HepG2 (cell line): ENCODE data around the gene ZSCAN31. TPM values are rescaled to one million over a fixed set of nuclear protein-coding genes. Genes with fewer than 3 reads are reported as not detected.

ENCODE experiments used
- HOXA3 ChIP-seq: sonication (generic); formaldehyde crosslinking; IDR thresholded peaks from 2 replicates; pipeline ENCODE4 v1.5.0; 2020; ENCODE audit warnings: missing genetic modification reagents
- MBNL3 ChIP-seq: fragments of 250-450 bp; sonication (Bioruptor Pico); conservative IDR thresholded peaks from 2 replicates; pipeline ENCODE4 v1.8.0; 2022; ENCODE audit warnings: mild to moderate bottlenecking, inconsistent platforms
- MIXL1 ChIP-seq: IDR thresholded peaks from 2 replicates; pipeline ENCODE4 v1.6.1; 2016
- NCOR1 ChIP-seq: fragments of 200-600 bp; sonication (generic); IDR thresholded peaks from 2 replicates; pipeline ENCODE4 v1.7.0; 2017; ENCODE audit warnings: antibody characterized with exemption, low read length, borderline replicate concordance
- RXRA ChIP-seq: sonication (generic); formaldehyde crosslinking; IDR thresholded peaks from 2 replicates; pipeline ENCODE4 v1.5.1; 2020; ENCODE audit warnings: missing genetic modification reagents
- RXRB ChIP-seq: IDR thresholded peaks from 2 replicates; pipeline ENCODE4 v1.6.1; 2016; ENCODE audit warnings: borderline replicate concordance, missing genetic modification reagents, missing compliant biosample characterization
- SMC3 ChIP-seq: IDR thresholded peaks from 2 replicates; pipeline ENCODE4 v1.6.1; 2011; ENCODE audit warnings: low read length, improper control_type of control experiment
- SMYD3 ChIP-seq: sonication (generic); formaldehyde crosslinking; IDR thresholded peaks from 2 replicates; pipeline ENCODE4 v1.8.1; 2023; ENCODE audit warnings: mild to moderate bottlenecking, missing genetic modification reagents
- ZKSCAN5 ChIP-seq: sonication (generic); formaldehyde crosslinking; IDR thresholded peaks from 2 replicates; pipeline ENCODE4 v1.5.1; 2020; ENCODE audit warnings: mild to moderate bottlenecking, missing genetic modification reagents
- ZMYM4 ChIP-seq: sonication (generic); formaldehyde crosslinking; IDR thresholded peaks from 2 replicates; pipeline ENCODE4 v1.8.1; 2023; ENCODE audit warnings: mild to moderate bottlenecking, missing genetic modification reagents
- ZNF207 ChIP-seq: fragments of 450-650 bp; IDR thresholded peaks from 2 replicates; pipeline ENCODE4 v1.6.1; 2016; ENCODE audit warnings: antibody characterized with exemption, borderline replicate concordance
- ZNF530 ChIP-seq: sonication (generic); formaldehyde crosslinking; IDR thresholded peaks from 2 replicates; pipeline ENCODE4 v1.5.0; 2020; ENCODE audit warnings: low read depth, mild to moderate bottlenecking, missing genetic modification reagents
- ZNF850 ChIP-seq: sonication (generic); formaldehyde crosslinking; conservative IDR thresholded peaks from 2 replicates; pipeline ENCODE4 v1.9.0; 2021; ENCODE audit warnings: mild to moderate bottlenecking, missing genetic modification reagents
- ZSCAN12 ChIP-seq: sonication (generic); formaldehyde crosslinking; IDR thresholded peaks from 2 replicates; pipeline ENCODE4 v1.9.0; 2021; ENCODE audit warnings: mild to moderate bottlenecking, missing genetic modification reagents
- polyA plus RNA-seq, 8 experiments: library from polyadenylated mRNA; depleted of rRNA in 3 of 8; stranded (reverse) in 7 of 8; unstranded in 1 of 8; fragments of >200 nt; fragmentation: Illumina TruSeq in 4 of 8; extraction: Trizol in 4 of 8; gene quantifications; 2 replicates each; pipeline versions ENCODE4 v1.2.1 to v1.2.3, GENCODE V29; 2011 to 2016; ENCODE audit warnings: low read depth in 4 of 8, missing spikeins in 1 of 8, mixed read lengths in 1 of 8; ENCODE audit not compliant: insufficient read depth in 1 of 8
- total RNA-seq, 5 experiments: library from RNA; depleted of rRNA; stranded (reverse); fragments of >200 nt; fragmentation: Illumina TruSeq; extraction: Trizol; gene quantifications; 2 replicates each; pipeline ENCODE4 v1.2.3, GENCODE V29; 2016; ENCODE audit warnings: low read depth in 1 of 5
- TF ChIP-seq, protein P1 (sequence below): sonication (generic); formaldehyde crosslinking; IDR thresholded peaks from 2 replicates; pipeline ENCODE4 v1.4.0; 2020; ENCODE audit warnings: mild to moderate bottlenecking, low read depth, missing genetic modification reagents
- TF ChIP-seq, protein P2 (sequence below): sonication (generic); formaldehyde crosslinking; IDR thresholded peaks from 2 replicates; pipeline ENCODE4 v1.8.0; 2022; ENCODE audit warnings: mild to moderate bottlenecking, missing genetic modification reagents, moderate library complexity
- TF ChIP-seq, protein P3 (sequence below): sonication (generic); formaldehyde crosslinking; IDR thresholded peaks from 2 replicates; pipeline ENCODE4 v1.4.0; 2020; ENCODE audit warnings: missing genetic modification reagents
- TF ChIP-seq, protein P4 (sequence below): IDR thresholded peaks from 2 replicates; pipeline ENCODE4 v1.6.1; 2016; ENCODE audit warnings: missing genetic modification reagents, missing compliant biosample characterization
- TF ChIP-seq, protein P5 (sequence below): sonication (generic); formaldehyde crosslinking; IDR thresholded peaks from 2 replicates; pipeline ENCODE4 v1.5.1; 2020; ENCODE audit warnings: mild to moderate bottlenecking, missing genetic modification reagents, borderline replicate concordance

Gene ZSCAN31
- total and polyA plus RNA-seq, 2 of the 13 experiments (the other 11 are each of a cell fraction or from before 2014, with no cell fraction given) = 5.3 to 6.2 TPM

- TF ChIP-seq ZSCAN12 (CRISPR knock-in tag) = 0 out of 2 replicates have a peak, but pooled peaks have one; percentile 24
- TF ChIP-seq, protein P1, sequence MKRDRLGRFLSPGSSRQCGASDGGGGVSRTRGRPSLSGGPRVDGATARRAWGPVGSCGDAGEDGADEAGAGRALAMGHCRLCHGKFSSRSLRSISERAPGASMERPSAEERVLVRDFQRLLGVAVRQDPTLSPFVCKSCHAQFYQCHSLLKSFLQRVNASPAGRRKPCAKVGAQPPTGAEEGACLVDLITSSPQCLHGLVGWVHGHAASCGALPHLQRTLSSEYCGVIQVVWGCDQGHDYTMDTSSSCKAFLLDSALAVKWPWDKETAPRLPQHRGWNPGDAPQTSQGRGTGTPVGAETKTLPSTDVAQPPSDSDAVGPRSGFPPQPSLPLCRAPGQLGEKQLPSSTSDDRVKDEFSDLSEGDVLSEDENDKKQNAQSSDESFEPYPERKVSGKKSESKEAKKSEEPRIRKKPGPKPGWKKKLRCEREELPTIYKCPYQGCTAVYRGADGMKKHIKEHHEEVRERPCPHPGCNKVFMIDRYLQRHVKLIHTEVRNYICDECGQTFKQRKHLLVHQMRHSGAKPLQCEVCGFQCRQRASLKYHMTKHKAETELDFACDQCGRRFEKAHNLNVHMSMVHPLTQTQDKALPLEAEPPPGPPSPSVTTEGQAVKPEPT (CRISPR knock-in tag) = peak; percentile 92; the same call in 1 of the 2 replicates
- TF ChIP-seq ZNF530 (CRISPR knock-in tag) = no peak
- no peak for TF ChIP-seq SMC3
- no peak for TF ChIP-seq NCOR1
- TF ChIP-seq, protein P2, sequence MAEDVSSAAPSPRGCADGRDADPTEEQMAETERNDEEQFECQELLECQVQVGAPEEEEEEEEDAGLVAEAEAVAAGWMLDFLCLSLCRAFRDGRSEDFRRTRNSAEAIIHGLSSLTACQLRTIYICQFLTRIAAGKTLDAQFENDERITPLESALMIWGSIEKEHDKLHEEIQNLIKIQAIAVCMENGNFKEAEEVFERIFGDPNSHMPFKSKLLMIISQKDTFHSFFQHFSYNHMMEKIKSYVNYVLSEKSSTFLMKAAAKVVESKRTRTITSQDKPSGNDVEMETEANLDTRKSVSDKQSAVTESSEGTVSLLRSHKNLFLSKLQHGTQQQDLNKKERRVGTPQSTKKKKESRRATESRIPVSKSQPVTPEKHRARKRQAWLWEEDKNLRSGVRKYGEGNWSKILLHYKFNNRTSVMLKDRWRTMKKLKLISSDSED (CRISPR knock-in tag) = no peak
- peak; percentile 21; the same call in 1 of the 2 replicates for TF ChIP-seq MIXL1
- no peak for TF ChIP-seq MBNL3 (CRISPR knock-in tag)
- peak; percentile 89 for TF ChIP-seq ZMYM4
- peak; percentile 74 for TF ChIP-seq RXRA (CRISPR knock-in tag)
- TF ChIP-seq SMYD3 (CRISPR knock-in tag) = 0 out of 2 replicates have a peak, but pooled peaks have one; percentile 11
- TF ChIP-seq, protein P3, sequence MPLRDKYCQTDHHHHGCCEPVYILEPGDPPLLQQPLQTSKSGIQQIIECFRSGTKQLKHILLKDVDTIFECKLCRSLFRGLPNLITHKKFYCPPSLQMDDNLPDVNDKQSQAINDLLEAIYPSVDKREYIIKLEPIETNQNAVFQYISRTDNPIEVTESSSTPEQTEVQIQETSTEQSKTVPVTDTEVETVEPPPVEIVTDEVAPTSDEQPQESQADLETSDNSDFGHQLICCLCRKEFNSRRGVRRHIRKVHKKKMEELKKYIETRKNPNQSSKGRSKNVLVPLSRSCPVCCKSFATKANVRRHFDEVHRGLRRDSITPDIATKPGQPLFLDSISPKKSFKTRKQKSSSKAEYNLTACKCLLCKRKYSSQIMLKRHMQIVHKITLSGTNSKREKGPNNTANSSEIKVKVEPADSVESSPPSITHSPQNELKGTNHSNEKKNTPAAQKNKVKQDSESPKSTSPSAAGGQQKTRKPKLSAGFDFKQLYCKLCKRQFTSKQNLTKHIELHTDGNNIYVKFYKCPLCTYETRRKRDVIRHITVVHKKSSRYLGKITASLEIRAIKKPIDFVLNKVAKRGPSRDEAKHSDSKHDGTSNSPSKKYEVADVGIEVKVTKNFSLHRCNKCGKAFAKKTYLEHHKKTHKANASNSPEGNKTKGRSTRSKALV (CRISPR knock-in tag) = peak; percentile 87
- TF ChIP-seq, protein P4, sequence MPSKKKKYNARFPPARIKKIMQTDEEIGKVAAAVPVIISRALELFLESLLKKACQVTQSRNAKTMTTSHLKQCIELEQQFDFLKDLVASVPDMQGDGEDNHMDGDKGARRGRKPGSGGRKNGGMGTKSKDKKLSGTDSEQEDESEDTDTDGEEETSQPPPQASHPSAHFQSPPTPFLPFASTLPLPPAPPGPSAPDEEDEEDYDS (CRISPR knock-in tag) = peak; percentile 96
- no peak for TF ChIP-seq ZKSCAN5 (CRISPR knock-in tag)
- TF ChIP-seq, protein P5, sequence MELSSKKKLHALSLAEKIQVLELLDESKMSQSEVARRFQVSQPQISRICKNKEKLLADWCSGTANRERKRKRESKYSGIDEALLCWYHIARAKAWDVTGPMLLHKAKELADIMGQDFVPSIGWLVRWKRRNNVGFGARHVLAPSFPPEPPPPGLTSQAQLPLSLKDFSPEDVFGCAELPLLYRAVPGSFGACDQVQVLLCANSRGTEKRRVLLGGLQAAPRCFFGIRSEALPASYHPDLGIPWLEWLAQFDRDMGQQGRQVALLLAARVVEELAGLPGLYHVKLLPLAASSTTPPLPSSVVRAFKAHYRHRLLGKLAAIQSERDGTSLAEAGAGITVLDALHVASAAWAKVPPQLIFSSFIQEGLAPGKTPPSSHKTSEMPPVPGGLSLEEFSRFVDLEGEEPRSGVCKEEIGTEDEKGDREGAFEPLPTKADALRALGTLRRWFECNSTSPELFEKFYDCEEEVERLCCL (CRISPR knock-in tag) = no peak
- TF ChIP-seq ZNF850 (CRISPR knock-in tag) = no peak
- no peak for TF ChIP-seq ZNF207
- TF ChIP-seq HOXA3 (CRISPR knock-in tag) = peak; percentile 79
- TF ChIP-seq RXRB (CRISPR knock-in tag) = peak; percentile 57
These were observed at the start of gene ZSCAN31 (continued) for GRCh38 chr6:28335564-28336283.
